Heart left ventricle (tissue), 16 donors: ENCODE results near the gene GPX4. TPM values are rescaled to one million over a fixed set of nuclear protein-coding genes. Genes with fewer than 3 reads are reported as not detected.
A peak's percentile ranks its signal among the peaks of the same experiment; 100 is the strongest.

ENCODE experiments used
- ATAC-seq, 4 donors: fragments of 200-7000 bp; cut with Tn5 transposase; one replicate each; pipeline ENCODE4 v1.9.1; 2020 to 2022; ENCODE audit warnings: moderate library complexity in 4 of 4, mild to moderate bottlenecking in 3 of 4, moderate number of reproducible peaks in 1 of 4
- DNase-seq, 5 donors: peaks; one replicate each; pipeline ENCODE4 v3.0.0-alpha.2; 2020
- H3K27ac ChIP-seq, 12 donors: fragments of 200-600 bp; sonication (generic) in 4 of 12; one replicate each; pipeline versions ENCODE4 v1.5.0 to v1.8.0; 2016 to 2022; ENCODE audit warnings: mild to moderate bottlenecking in 2 of 12
- H3K27me3 ChIP-seq, 9 donors: fragments of 200-600 bp; sonication (generic) in 2 of 9; one replicate each; pipeline versions ENCODE4 v1.5.1 to v1.8.0; 2016 to 2022; ENCODE audit warnings: mild to moderate bottlenecking in 3 of 9
- H3K36me3 ChIP-seq, 9 donors: fragments of 200-600 bp; sonication (generic) in 2 of 9; one replicate each; pipeline versions ENCODE4 v1.5.0 to v1.8.0; 2018 to 2022; ENCODE audit warnings: mild to moderate bottlenecking in 2 of 9
- H3K4me1 ChIP-seq, 12 donors: fragments of 200-600 bp; sonication (generic) in 4 of 12; one replicate each; pipeline versions ENCODE4 v1.5.0 to v1.8.0; 2016 to 2022; ENCODE audit warnings: mild to moderate bottlenecking in 3 of 12
- H3K4me3 ChIP-seq, 12 donors: fragments of 200-600 bp; sonication (generic) in 4 of 12; one replicate each; pipeline versions ENCODE4 v1.5.0 to v1.8.0; 2017 to 2022; ENCODE audit warnings: mild to moderate bottlenecking in 9 of 12, moderate library complexity in 4 of 12
- H3K9me3 ChIP-seq, 12 donors: fragments of 200-600 bp; sonication (generic) in 4 of 12; one replicate each; pipeline versions ENCODE4 v1.5.0 to v1.8.0; 2016 to 2022; ENCODE audit warnings: mild to moderate bottlenecking in 1 of 12
- CTCF ChIP-seq, 12 donors: fragments of 200-600 bp; sonication (generic) in 4 of 12; IDR thresholded peaks; one replicate each; pipeline versions ENCODE4 v1.5.0 to v1.8.0; 2018 to 2022; ENCODE audit warnings: antibody characterized with exemption in 12 of 12, mild to moderate bottlenecking in 5 of 12
- POLR2A ChIP-seq, 2 donors: fragments of 450-650 bp; IDR thresholded peaks; one replicate each; pipeline ENCODE4 v1.6.1; 2017; ENCODE audit warnings: antibody characterized with exemption in 2 of 2, mild to moderate bottlenecking in 2 of 2, moderate library complexity in 2 of 2
- WGBS, 4 donors: extraction: QIAGEN DNeasy Blood & Tissue Kit in 2 of 4; methylation state at CpG; one replicate each; pipeline versions ENCODE4 v1.1.5 to v1.1.7; 2013 to 2018; 5-methylcytosine and 5-hydroxymethylcytosine counted together
- intact Hi-C, 10 donors: fragments of 100-400 bp; cut with DNase I; formaldehyde crosslinking; loops; one replicate each; pipeline versions ENCODE4 v1.11.1 to v1.14.2; 2022
- polyA plus RNA-seq, 2 donors: library from polyadenylated mRNA; stranded (reverse); fragments of 200-250 nt; gene quantifications; one replicate each; pipeline ENCODE4 v1.2.3, GENCODE V29; 2013
- total RNA-seq, 9 donors: library from RNA; depleted of rRNA in 2 of 9; stranded (reverse); fragments of >200 nt in 2 of 9; fragmentation: NEBNext Ultra II Directional in 3 of 9; extraction: Animal tissue kit (Norgen Biotek cat#: 25700) in 3 of 9; gene quantifications; one replicate each; pipeline versions ENCODE4 v1.1.0 to v1.2.4, GENCODE V29; 2016 to 2023
- donor health status: ischemic (EF 13 %, LVEDD 7.1; RV severe dilation, severe dysfunction).
- donor health status: healthy with polysubstance abuse.
- donor health status: DM: no; HTN: yes; CAD: no.
- donor health status: DM: no; HTN: no; CAD: no.
- donor health status: ischemic (EF 25% LVEDD 6.9; RV normal size, moderate dysfunction).
- donor health status: ischemic (EF 25% LVEDD 5.7; RV mildly dilated, moderate dysfunction).
- donor health status: healthy.
- donor health status: DM: yes; HTN: yes; CAD: no.
- donor health status: ischemic (EF 35%, LVEDD 5.7; RV mildly dilated, moderate dysfunction).
- donor health status: nonischemic (EF 11% LVEDD 7.7; RV severe dilation, severe dysfunction).
- donor health status: DM: yes; HTN: yes; CAD: no.
- donor health status: PGD.
- donor health status: ischemic (EF 29% LVEDD 5.4; RV normal size, mild dysfunction).
- donor health status: nonischemic (EF 23%, LVEDD 6.1; RV moderate dilation, normal function).

Gene GPX4
- total and polyA plus RNA-seq, 11 donors: 251 to 590 (median 326) TPM

DNA sequence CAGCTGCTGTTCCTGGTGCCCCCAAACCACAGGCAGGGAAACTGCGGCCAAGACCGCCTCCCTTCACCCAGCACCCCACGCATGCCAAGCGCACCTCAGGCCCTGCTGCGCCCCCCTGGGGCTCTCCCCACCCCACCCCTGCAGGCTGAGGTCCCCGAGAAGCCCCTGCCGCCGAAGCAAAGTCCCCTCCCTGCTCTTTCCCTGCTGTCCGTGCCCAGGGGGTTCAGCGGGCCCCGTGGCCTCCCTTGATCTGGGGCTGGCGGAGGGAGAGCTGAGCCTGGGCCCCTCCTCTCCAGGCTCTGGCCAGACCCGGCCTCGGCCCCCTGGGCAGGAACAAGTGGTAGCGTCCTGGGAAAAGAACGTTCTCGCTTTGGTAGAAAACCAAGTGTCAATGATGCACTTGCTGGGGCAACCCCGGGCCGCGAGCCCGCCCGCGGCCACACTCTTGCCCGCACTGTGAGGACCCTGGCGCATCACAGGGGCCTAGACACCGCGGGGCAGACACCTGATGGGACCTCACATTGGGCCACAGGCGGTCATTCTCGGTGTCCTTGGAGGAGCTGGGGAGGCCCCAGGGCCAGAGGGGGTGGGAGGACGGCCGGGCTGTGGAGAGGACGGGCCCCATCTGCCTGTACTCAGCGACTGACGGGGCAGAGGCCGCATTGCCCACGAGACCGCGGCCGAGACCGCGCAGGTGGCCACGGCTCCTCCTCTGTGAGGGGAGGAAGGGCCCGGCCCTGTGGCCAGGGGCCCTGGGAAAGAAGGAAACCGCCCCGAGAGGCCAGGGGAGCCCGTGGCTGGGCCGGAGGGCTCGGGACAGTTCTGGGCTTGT is 29.0 kb downstream of the GPX4 start:
- intact Hi-C loops: loop anchor here in 5 of 10 donors (1.0 to 5.0 kb wide), 3 partner anchors 20 to 50 kb away; partner anchors contain the start of gene SBNO2 (in 4 of the 5)
- H3K27ac ChIP-seq: peak overlapping the region; percentile 67 to 100 (median 92)
- peak in 2 of 4 donors; percentile 2 to 21 for ATAC-seq
- no peak for TF ChIP-seq POLR2A (IDR thresholded peaks at IDR 0.05)
- no peak for TF ChIP-seq CTCF (IDR thresholded peaks at IDR 0.05)
- H3K4me3 ChIP-seq: peak overlapping the region; percentile 42 to 96 (median 78)
- H3K4me1 ChIP-seq: peaks cover 11 to 77% (median 33%) of the 10 kb centered on the region in 12 donors
- 72 to 97% (median 75%) methylated on average over 34 to 48 of the region's 48 CpGs for WGBS, 4 donors
- H3K27me3 ChIP-seq: no peaks in the 10 kb centered on the region
- DNase-seq: no peak
- H3K9me3 ChIP-seq: no peaks in the 10 kb centered on the region
- H3K36me3 ChIP-seq: peaks cover 0 to 43% (median 0%) of the 10 kb centered on the region in 9 donors

- peak overlapping the region in 2 of 12 donors; percentile 89 to 96 for H3K4me3 ChIP-seq
- H3K9me3 ChIP-seq: no peaks in the 10 kb centered on the region
- peaks cover 0 to 36% (median 0%) of the 10 kb centered on the region in 9 donors for H3K36me3 ChIP-seq
- H3K4me1 ChIP-seq: peaks cover 11 to 74% (median 33%) of the 10 kb centered on the region in 12 donors
- H3K27me3 ChIP-seq: no peaks in the 10 kb centered on the region
- TF ChIP-seq POLR2A (IDR thresholded peaks at IDR 0.05) (no peak), CTCF (IDR thresholded peaks at IDR 0.05) (no peak)
- WGBS, 4 donors: 95 to 98% (median 97%) methylated on average over 17 to 25 of the region's 25 CpGs
- H3K27ac ChIP-seq: peak overlapping the region in 8 of 12 donors; percentile 88 to 100 (median 94)
- ATAC-seq (peak in 1 of 4 donors; percentile 6), DNase-seq (no peak)
- intact Hi-C loops: loop anchor here in 5 of 10 donors (5.0 kb wide), 2 partner anchors 39 to 49 kb away; partner anchors contain the start of gene SBNO2 (in 4 of the 5)
Observed at GRCh38 chr19:1133471-1133929, 29.7 kb downstream of the GPX4 start.

GRCh38 chr19:1134431-1134830 is 30.6 kb downstream of the GPX4 start:
- Histone ChIP-seq H3K36me3 (peaks cover 0 to 30% (median 0%) of the 10 kb centered on the region in 9 donors), H3K4me1 (peaks cover 11 to 65% (median 33%) of the 10 kb centered on the region in 12 donors), H3K4me3 (no peak overlapping the region), H3K27me3 (no peaks in the 10 kb centered on the region), H3K9me3 (no peaks in the 10 kb centered on the region), H3K27ac (peak overlapping the region in 2 of 12 donors; percentile 7 to 100)
- DNase-seq (no peak), ATAC-seq (no peak)
- WGBS, 4 donors: 92 to 98% (median 94%) methylated on average over 10 to 11 of the region's 11 CpGs
- TF ChIP-seq CTCF (IDR thresholded peaks at IDR 0.05) (no peak), POLR2A (IDR thresholded peaks at IDR 0.05) (no peak)
- intact Hi-C loops: loop anchor here in 6 of 10 donors (2.0 to 5.0 kb wide), 3 partner anchors 38 to 88 kb away; partner anchors contain the start of gene SBNO2 (in 4 of the 6)

DNA sequence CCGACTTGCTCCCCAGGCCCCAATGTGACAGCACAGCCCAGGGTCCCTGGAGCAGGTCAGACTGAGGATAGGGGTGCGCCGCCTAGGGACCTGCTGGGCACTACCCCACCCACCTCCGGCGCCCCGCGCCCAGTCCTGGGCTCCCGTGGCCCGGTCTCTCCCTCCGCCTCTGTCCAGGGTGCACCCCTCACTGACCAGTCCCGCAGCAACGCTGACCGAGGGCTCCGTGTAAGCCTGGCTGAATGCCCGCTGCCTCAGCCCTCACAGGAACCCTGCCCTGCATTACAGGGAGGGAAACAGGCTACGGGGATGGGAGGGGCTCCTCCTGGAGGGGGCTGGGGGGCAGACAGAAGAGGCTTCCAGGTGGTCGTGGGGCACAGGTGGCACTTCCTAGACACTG is 31.7 kb downstream of the GPX4 start:
- intact Hi-C loops: loop anchor here in 1 of 10 donors (2.0 kb wide), 1 partner anchor 89 kb away; no protein-coding TSS in a partner anchor
- peaks cover 0 to 29% (median 0%) of the 10 kb centered on the region in 9 donors for H3K36me3 ChIP-seq
- TF ChIP-seq CTCF (IDR thresholded peaks at IDR 0.05) (no peak), POLR2A (IDR thresholded peaks at IDR 0.05) (no peak)
- peaks cover 10 to 55% (median 30%) of the 10 kb centered on the region in 12 donors for H3K4me1 ChIP-seq
- peak overlapping the region in 4 of 12 donors; percentile 9 to 57 (median 38) for H3K27ac ChIP-seq
- no peak overlapping the region for H3K4me3 ChIP-seq
- DNase-seq (no peak), ATAC-seq (no peak)
- 81 to 88% (median 86%) methylated on average over 13 to 17 of the region's 17 CpGs for WGBS, 4 donors
- no peaks in the 10 kb centered on the region for H3K9me3 ChIP-seq
- no peaks in the 10 kb centered on the region for H3K27me3 ChIP-seq
